ENCODE results near the gene RPL4. TPM values are rescaled to one million over a fixed set of nuclear protein-coding genes. Genes with fewer than 3 reads are reported as not detected.
"Not testable (repeated sequence)": the region's sequence is repeated elsewhere in the genome, so short reads cannot be mapped to it uniquely, and the experiment has no call there.

Gene RPL4
- total RNA-seq, 1 donor from 2014 or later, result 3,670 TPM

DNA sequence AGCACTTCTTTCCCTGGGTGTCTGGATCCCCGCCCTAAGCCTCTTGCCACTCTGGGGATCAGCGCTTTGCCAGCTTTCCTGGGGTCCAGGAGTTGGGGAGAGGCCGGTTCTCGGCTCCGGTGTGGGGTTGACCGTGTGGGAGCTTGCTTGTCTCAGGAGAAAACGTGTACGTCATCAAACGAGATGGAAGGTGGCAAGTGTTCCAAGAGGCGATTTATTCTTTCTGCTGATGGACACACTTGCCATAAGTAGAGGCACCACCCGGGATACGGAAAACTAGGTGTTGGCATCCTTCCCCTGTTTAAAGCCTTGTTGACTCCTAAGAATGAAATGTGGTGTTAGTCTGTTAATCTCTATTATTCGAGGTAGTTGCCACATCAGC is 766 bp upstream of the RPL4 start:
- H3K4me3 ChIP-seq, result peak overlapping the region; percentile 88 to 95
- TF ChIP-seq, protein P1, sequence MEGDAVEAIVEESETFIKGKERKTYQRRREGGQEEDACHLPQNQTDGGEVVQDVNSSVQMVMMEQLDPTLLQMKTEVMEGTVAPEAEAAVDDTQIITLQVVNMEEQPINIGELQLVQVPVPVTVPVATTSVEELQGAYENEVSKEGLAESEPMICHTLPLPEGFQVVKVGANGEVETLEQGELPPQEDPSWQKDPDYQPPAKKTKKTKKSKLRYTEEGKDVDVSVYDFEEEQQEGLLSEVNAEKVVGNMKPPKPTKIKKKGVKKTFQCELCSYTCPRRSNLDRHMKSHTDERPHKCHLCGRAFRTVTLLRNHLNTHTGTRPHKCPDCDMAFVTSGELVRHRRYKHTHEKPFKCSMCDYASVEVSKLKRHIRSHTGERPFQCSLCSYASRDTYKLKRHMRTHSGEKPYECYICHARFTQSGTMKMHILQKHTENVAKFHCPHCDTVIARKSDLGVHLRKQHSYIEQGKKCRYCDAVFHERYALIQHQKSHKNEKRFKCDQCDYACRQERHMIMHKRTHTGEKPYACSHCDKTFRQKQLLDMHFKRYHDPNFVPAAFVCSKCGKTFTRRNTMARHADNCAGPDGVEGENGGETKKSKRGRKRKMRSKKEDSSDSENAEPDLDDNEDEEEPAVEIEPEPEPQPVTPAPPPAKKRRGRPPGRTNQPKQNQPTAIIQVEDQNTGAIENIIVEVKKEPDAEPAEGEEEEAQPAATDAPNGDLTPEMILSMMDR (IDR thresholded peaks at IDR 0.05), result no peak
- TF ChIP-seq POLR2A (IDR thresholded peaks at IDR 0.05) (no peak), POLR2AphosphoS5 (IDR thresholded peaks at IDR 0.05; ENCODE audit: insufficient read depth in 1 of 2, low read depth in 1 of 2) (no peak)
- H3K27me3 ChIP-seq, result no peaks in the 10 kb centered on the region
- no peaks in the 10 kb centered on the region for H3K9me3 ChIP-seq
- peaks cover 26% of the 10 kb centered on the region for H3K4me1 ChIP-seq
- peak overlapping the region; percentile 83 for H3K27ac ChIP-seq
- DNase-seq (ENCODE audit: extremely low spot score in 2 of 2), result no peak
- intact Hi-C loops (cut with DNase I), result no loop called here
- peaks cover 0 to 30% of the 10 kb centered on the region in 2 donors for H3K36me3 ChIP-seq

DNA sequence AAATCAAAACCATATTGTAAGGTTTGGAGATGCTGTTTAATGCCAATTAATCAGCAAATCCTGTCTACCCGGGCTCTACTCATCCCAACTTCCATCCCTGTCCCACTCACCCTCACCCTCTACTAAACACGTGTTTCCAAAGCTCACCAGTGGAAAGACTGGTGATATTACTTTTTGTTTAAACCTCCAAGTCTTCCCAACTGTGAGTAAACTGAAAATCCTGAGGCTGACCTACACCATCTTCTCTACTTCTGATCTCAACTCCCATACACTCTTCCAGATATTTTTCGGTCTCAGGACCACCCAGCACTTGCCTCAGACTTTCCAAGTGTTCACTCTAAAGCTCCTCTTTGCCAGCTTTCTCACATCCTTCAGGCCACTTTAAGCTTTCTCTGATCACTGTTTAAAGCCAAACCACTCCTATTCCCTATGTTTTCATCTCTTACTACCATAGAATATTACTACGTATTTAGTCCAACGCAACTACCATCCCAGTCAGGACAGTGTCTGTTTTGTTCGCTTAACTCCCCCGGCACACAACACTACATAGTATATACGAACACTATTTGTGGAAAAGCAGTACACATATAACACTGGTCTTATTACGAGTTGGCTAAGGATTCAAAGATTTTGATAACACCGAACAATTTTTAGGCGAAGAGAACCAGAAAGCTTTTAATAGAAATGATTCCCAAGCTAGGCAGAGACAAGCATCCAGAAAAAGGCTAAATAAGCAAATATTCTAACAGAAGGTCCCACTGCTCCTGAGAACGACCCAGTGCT is 684 bp downstream of the RPL4 start:
- peaks cover 26% of the 10 kb centered on the region for H3K4me1 ChIP-seq
- intact Hi-C loops (cut with DNase I), result no loop called here
- peak overlapping the region; percentile 83 for H3K27ac ChIP-seq
- H3K4me3 ChIP-seq, result peak overlapping the region; percentile 88 to 95
- no peaks in the 10 kb centered on the region for H3K9me3 ChIP-seq
- no peak for DNase-seq (ENCODE audit: extremely low spot score in 2 of 2)
- no peaks in the 10 kb centered on the region for H3K27me3 ChIP-seq
- peaks cover 0 to 44% of the 10 kb centered on the region in 2 donors for H3K36me3 ChIP-seq
- TF ChIP-seq, protein P1 (IDR thresholded peaks at IDR 0.05), result no peak
- TF ChIP-seq POLR2AphosphoS5 (IDR thresholded peaks at IDR 0.05; ENCODE audit: insufficient read depth in 1 of 2, low read depth in 1 of 2), result no peak
- TF ChIP-seq POLR2A (IDR thresholded peaks at IDR 0.05), result no peak

DNA sequence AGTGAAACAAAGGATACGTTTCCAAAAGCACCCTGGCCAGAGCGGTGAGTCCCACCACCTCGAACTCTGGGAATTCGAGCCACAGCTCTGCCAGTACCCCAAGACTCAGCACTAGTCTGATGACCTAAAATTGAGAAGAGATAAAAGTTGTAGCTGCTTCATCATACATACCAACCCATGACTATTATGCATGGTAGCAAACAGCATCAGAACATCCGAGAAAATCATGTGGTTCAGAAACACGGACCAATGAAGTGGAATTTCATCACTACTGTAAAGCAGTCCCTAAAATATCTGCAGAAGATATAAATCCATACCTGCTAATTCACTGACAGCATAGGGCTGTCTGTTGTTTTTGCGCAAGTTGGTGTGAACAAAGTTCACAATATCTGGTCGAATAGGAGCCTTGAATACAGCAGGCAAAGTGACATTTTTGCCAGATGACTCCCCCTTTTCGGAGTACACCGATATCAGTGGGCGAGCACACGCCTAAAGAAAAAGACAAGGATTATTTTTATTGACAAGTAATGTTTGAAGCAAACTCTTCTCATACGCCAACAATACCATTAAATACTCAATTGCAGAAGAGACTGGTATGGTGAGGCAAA is 1.5 kb downstream of the RPL4 start:
- DNase-seq (ENCODE audit: extremely low spot score in 2 of 2); intact Hi-C loops (cut with DNase I); H3K27me3 ChIP-seq; H3K9me3 ChIP-seq: not testable (repeated sequence)
- Histone ChIP-seq H3K4me3 (peak overlapping the region; percentile 88 to 95), H3K4me1 (peaks cover 26% of the 10 kb centered on the region), H3K27ac (peak overlapping the region; percentile 83), H3K36me3 (peaks cover 0 to 51% of the 10 kb centered on the region in 2 donors)

DNA sequence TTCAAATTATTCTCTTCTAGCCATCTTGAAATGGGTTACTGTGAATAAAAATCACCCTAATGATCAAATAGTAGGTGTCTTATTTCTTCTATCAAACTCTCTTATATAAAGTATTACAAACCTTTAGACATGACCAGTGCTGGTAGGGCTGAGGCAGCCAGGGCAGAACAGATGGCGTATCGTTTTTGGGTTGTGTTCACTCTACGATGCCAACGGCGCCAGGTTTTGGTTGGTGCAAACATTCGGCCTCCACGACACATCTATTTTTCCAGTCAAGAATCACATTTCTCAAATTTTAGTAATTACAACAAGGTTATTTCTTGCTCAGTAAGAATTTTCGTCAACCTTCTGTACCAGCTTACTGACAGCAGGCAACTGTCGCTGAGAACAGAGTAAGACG is 2.2 kb downstream of the RPL4 start:
- intact Hi-C loops (cut with DNase I), result no loop called here
- no peak for DNase-seq (ENCODE audit: extremely low spot score in 2 of 2)
- Histone ChIP-seq H3K4me1 (peaks cover 31% of the 10 kb centered on the region), H3K9me3 (no peaks in the 10 kb centered on the region), H3K27me3 (no peaks in the 10 kb centered on the region), H3K4me3 (no peak overlapping the region), H3K36me3 (peaks cover 0 to 51% of the 10 kb centered on the region in 2 donors), H3K27ac (no peak overlapping the region)
- no peak for TF ChIP-seq POLR2AphosphoS5 (IDR thresholded peaks at IDR 0.05; ENCODE audit: insufficient read depth in 1 of 2, low read depth in 1 of 2)
- TF ChIP-seq, protein P1 (IDR thresholded peaks at IDR 0.05), result no peak
- no peak for TF ChIP-seq POLR2A (IDR thresholded peaks at IDR 0.05)

DNA sequence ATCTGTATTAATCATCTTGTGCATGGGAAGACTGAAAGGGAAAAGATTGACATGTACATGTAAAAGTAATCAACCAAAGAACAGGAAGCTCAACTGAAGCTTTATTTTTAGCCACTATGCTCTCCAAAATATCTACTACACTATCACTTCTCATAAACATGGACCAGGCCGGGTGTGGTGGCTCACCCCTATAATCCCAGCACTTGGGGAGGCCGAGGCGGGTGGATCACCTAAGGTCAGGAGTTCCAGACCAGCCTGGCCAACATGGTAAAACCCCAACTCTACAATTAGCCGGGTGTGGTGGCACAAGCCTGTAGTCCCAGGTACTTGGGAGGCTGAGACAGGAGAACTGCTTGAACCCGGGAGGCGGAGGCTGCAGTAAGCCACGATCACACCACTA is 4.3 kb downstream of the RPL4 start:
- Histone ChIP-seq H3K36me3 (peaks cover 0 to 54% of the 10 kb centered on the region in 2 donors), H3K4me1 (peaks cover 43% of the 10 kb centered on the region)
- intact Hi-C loops (cut with DNase I), result loop anchor here (1.0 kb wide), 1 partner anchor 114 kb away; the partner anchor contains the start of gene MAP2K1
- DNase-seq (ENCODE audit: extremely low spot score in 2 of 2); H3K9me3 ChIP-seq; H3K27ac ChIP-seq; H3K4me3 ChIP-seq; H3K27me3 ChIP-seq: not testable (repeated sequence)

Data from vagina (tissue), 2 donors.